ENCODE data around the gene RIMKLA.

DNA sequence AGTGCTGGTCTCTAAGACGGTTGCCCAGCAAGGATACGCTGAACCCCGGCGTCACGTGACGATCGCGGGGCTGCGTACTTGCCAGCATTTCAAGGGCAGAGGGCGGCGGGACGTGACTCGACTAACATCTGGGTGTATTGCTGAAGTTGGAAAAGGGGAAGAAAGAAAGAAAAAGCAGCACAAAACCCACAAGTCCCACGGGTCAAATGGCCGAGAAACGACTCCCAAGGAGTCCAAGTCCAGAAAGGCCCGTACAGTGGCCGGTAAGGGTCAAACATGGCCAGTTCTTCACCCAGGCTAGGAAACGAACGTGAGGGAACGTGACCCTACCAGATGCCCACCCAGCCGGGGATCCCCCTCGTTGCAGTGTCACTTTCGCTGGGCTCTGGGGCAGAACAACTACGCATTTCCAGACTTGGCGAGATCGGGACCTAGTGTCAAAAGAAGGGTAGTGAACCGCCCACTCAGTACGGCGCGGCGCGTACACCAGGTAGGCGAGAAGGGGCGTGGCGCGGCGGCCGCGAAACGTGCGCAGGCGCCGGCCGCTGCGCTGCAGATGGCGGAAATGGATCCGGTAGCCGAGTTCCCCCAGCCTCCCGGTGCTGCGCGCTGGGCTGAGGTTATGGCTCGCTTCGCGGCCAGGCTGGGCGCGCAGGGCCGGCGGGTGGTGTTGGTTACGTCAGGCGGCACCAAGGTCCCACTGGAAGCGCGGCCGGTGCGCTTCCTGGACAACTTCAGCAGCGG is 75.6 kb downstream of the RIMKLA start, which contains the start of the genes PPCS and ZMYND12:
- TF ChIP-seq L3MBTL2 (conservative IDR thresholded peaks at IDR 0.05) (peak; percentile 72), HDGF (IDR thresholded peaks at IDR 0.05; ENCODE audit: borderline replicate concordance) (no peak), SUZ12 (IDR thresholded peaks at IDR 0.05) (no peak)
